Left cardiac atrium (tissue), 4 donors: ENCODE measurements around the gene MADD. TPM values are rescaled to one million over a fixed set of nuclear protein-coding genes. Genes with fewer than 3 reads are reported as not detected.

Source experiments
- ATAC-seq, 2 donors: fragments of 200-7000 bp; cut with Tn5 transposase; one replicate each; pipeline ENCODE4 v1.9.1; 2020; ENCODE audit warnings: mild to moderate bottlenecking in 2 of 2, moderate library complexity in 2 of 2
- DNase-seq: peaks from one replicate; pipeline ENCODE4 v3.0.0-alpha.2; 2020
- intact Hi-C, 2 donors: fragments of 100-400 bp; cut with DNase I; formaldehyde crosslinking; loops; one replicate each; pipeline versions ENCODE4 v1.14.1 to v1.15.1; 2022 to 2023
- long read RNA-seq: library from polyadenylated mRNA; unstranded; transcript quantifications from one replicate; pipeline ENCODE4 v2.0.0, GENCODE V29; 2021
- total RNA-seq, 2 donors: library from RNA; stranded (reverse); fragmentation: NEBNext Ultra II Directional; extraction: Animal tissue kit (Norgen Biotek cat#: 25700); gene quantifications; one replicate each; pipeline ENCODE4 v1.2.1, GENCODE V29; 2021
- donor health status: DM: no; HTN: yes; CAD: no.
- donor health status: DM: no; HTN: yes; CAD: no; lungs with severe emphysema.
- donor health status: DM: yes; HTN: yes; CAD: no.
- donor health status: Dilated cardiomyopathy.

MADD gene
- total RNA-seq = 10 to 100 TPM; 29.5 to 37.0 TPM
- long read RNA-seq, partial matches to known transcripts = 16 of 35 reads
- long read RNA-seq, other reads (novel, unspliced or antisense) = 17 of 35 reads

GRCh38 chr11:47269829-47270305, at the start of gene MADD:
Gene MADD (plus strand): TSS chr11:47270133.
- intact Hi-C loops = loop anchor here (5.0 to 10.0 kb wide), 2 partner anchors 82 to 85 kb away; partner anchors contain the start of gene MYBPC3 (in 2 of the 2)
- peak; percentile 90 for DNase-seq
- ATAC-seq = peak; percentile 94 to 96

- ATAC-seq = peak in 1 of 2 donors; percentile 57
- intact Hi-C loops = no loop called here
These were observed 49.5 kb upstream of the MADD start for GRCh38 chr11:47220401-47220821.

GRCh38 chr11:47222696-47223095, 47.2 kb upstream of the MADD start:
- no peak for ATAC-seq
- intact Hi-C loops = no loop called here
- DNase-seq = no peak

More at GRCh38 chr11:47220401-47220821, 49.5 kb upstream of the MADD start:
- no peak for DNase-seq

- intact Hi-C loops = no loop called here
- no peak for ATAC-seq
- DNase-seq = no peak
These were observed 44.2 kb upstream of the MADD start for GRCh38 chr11:47225552-47226400.

- ATAC-seq = no peak
- intact Hi-C loops = no loop called here
These were observed 40.8 kb upstream of the MADD start for GRCh38 chr11:47229161-47229560.

GRCh38 chr11:47233051-47233450, 36.9 kb upstream of the MADD start:
- DNase-seq = no peak
- ATAC-seq = no peak
- intact Hi-C loops = no loop called here

More at GRCh38 chr11:47229161-47229560, 40.8 kb upstream of the MADD start:
- DNase-seq = no peak

- intact Hi-C loops = no loop called here
- DNase-seq (no peak), ATAC-seq (peak; percentile 59 to 77)
These were observed 35.8 kb upstream of the MADD start for GRCh38 chr11:47233989-47234668.

- intact Hi-C loops = no loop called here
- DNase-seq = peak; percentile 40
- ATAC-seq = peak in 1 of 2 donors; percentile 21
These were observed 35.2 kb upstream of the MADD start for GRCh38 chr11:47234669-47235100.

- no peak for ATAC-seq
- no peak for DNase-seq
- intact Hi-C loops = no loop called here
These were observed 34.8 kb upstream of the MADD start for GRCh38 chr11:47235163-47235562.

GRCh38 chr11:47236482-47236881, 33.5 kb upstream of the MADD start:
- intact Hi-C loops = no loop called here
- ATAC-seq (no peak), DNase-seq (no peak)

- intact Hi-C loops = no loop called here
- ATAC-seq = no peak
These were observed 30.1 kb upstream of the MADD start for GRCh38 chr11:47239852-47240251.

GRCh38 chr11:47241841-47242301, 28.1 kb upstream of the MADD start:
- intact Hi-C loops = no loop called here
- peak in 1 of 2 donors; percentile 20 for ATAC-seq

More at GRCh38 chr11:47239852-47240251, 30.1 kb upstream of the MADD start:
- no peak for DNase-seq

GRCh38 chr11:47242596-47243192, 27.2 kb upstream of the MADD start:
- no peak for ATAC-seq
- no peak for DNase-seq
- intact Hi-C loops = no loop called here

More at GRCh38 chr11:47241841-47242301, 28.1 kb upstream of the MADD start:
- no peak for DNase-seq

GRCh38 chr11:47243454-47243853, 26.5 kb upstream of the MADD start:
- ATAC-seq = no peak
- intact Hi-C loops = no loop called here
- no peak for DNase-seq

- ATAC-seq (peak in 1 of 2 donors; percentile 40), DNase-seq (no peak)
- intact Hi-C loops = no loop called here
These were observed 25.2 kb upstream of the MADD start for GRCh38 chr11:47244448-47245350.

GRCh38 chr11:47245611-47246357, 24.1 kb upstream of the MADD start:
- DNase-seq (no peak), ATAC-seq (no peak)
- intact Hi-C loops = no loop called here

GRCh38 chr11:47247502-47247901, 22.4 kb upstream of the MADD start:
- intact Hi-C loops = no loop called here
- ATAC-seq (no peak), DNase-seq (no peak)

GRCh38 chr11:47248304-47248663, 21.6 kb upstream of the MADD start:
- peak; percentile 8 to 43 for ATAC-seq
- no peak for DNase-seq
- intact Hi-C loops = no loop called here
